Mucosa of rectum (tissue), 2 donors: ENCODE data around the gene GATM.
A peak's percentile ranks its signal among the peaks of the same experiment; 100 is the strongest.

Source experiments
- H3K27ac ChIP-seq, 2 donors: one replicate each; pipeline ENCODE4 v1.7.0; 2013; ENCODE audit warnings: inconsistent platforms in 2 of 2, low read depth in 2 of 2, low read length in 2 of 2
- H3K27me3 ChIP-seq, 2 donors: one replicate each; pipeline ENCODE4 v1.7.0; 2013; ENCODE audit warnings: low read length in 2 of 2; ENCODE audit not compliant: control insufficient read depth in 2 of 2, insufficient read depth in 2 of 2
- H3K36me3 ChIP-seq, 2 donors: one replicate each; pipeline ENCODE4 v1.7.0; 2013; ENCODE audit warnings: low read length in 2 of 2; ENCODE audit not compliant: control insufficient read depth in 2 of 2, insufficient read depth in 2 of 2
- H3K4me1 ChIP-seq, 2 donors: one replicate each; pipeline ENCODE4 v1.7.0; 2013; ENCODE audit warnings: low read length in 2 of 2, mild to moderate bottlenecking in 1 of 2; ENCODE audit not compliant: control insufficient read depth in 2 of 2, insufficient read depth in 2 of 2
- H3K4me3 ChIP-seq, 2 donors: one replicate each; pipeline ENCODE4 v1.7.0; 2013; ENCODE audit warnings: low read length in 2 of 2
- H3K9ac ChIP-seq, 2 donors: one replicate each; pipeline ENCODE4 v1.7.0; 2013; ENCODE audit warnings: low read length in 2 of 2, low read depth in 1 of 2, mild to moderate bottlenecking in 1 of 2
- H3K9me3 ChIP-seq, 2 donors: one replicate each; pipeline ENCODE4 v1.7.0; 2013; ENCODE audit warnings: low read length in 2 of 2; ENCODE audit not compliant: control insufficient read depth in 2 of 2
- donor health status: healthy.
- donor health status: Normal muscosa, but diverticular disease.

GATM gene

DNA sequence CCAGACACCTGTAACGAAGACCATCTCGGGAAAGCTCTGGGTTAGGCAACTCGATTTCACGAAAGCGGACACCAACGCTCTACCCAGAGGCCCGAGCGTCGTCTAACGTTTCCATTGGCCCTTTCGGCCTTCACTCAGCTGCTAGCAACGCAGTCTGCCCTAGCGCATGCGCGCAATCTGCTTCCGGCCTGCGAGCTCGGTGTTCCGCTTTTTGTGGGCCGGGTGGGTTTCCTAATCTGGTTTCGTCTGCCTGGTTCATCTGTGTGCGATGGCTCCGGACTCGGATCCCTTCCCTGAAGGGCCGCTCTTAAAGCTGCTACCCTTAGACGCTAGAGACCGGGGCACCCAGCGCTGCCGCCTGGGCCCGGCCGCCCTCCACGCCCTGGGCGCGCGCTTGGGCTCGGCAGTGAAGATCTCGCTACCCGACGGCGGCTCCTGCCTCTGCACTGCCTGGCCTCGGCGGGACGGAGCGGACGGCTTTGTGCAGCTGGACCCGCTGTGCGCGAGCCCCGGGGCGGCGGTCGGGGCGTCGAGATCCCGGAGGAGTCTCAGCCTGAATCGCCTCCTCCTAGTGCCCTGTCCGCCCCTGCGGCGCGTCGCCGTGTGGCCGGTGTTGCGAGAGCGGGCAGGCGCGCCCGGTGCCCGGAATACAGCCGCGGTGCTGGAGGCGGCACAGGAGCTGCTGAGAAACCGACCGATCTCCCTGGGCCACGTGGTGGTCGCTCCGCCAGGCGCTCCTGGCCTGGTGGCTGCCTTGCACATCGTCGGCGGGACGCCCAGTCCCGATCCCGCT is 24.0 kb upstream of the GATM start:
- H3K36me3 ChIP-seq = peaks cover 12 to 16% of the 10 kb centered on the region in 2 donors
- H3K4me3 ChIP-seq = peak overlapping the region; percentile 88 to 97
- peak overlapping the region; percentile 91 to 94 for H3K9ac ChIP-seq
- H3K27ac ChIP-seq = peak overlapping the region; percentile 90 to 93
- H3K27me3 ChIP-seq = no peaks in the 10 kb centered on the region
- H3K9me3 ChIP-seq = no peaks in the 10 kb centered on the region
- peaks cover 20 to 23% of the 10 kb centered on the region in 2 donors for H3K4me1 ChIP-seq

- peak overlapping the region; percentile 91 to 94 for H3K9ac ChIP-seq
- H3K27me3 ChIP-seq = no peaks in the 10 kb centered on the region
- peak overlapping the region; percentile 88 to 97 for H3K4me3 ChIP-seq
- no peaks in the 10 kb centered on the region for H3K9me3 ChIP-seq
- H3K36me3 ChIP-seq = peaks cover 8 to 10% of the 10 kb centered on the region in 2 donors
- peaks cover 20 to 26% of the 10 kb centered on the region in 2 donors for H3K4me1 ChIP-seq
- peak overlapping the region; percentile 90 to 93 for H3K27ac ChIP-seq
Observed at GRCh38 chr15:45401665-45402161, 23.4 kb upstream of the GATM start.

DNA sequence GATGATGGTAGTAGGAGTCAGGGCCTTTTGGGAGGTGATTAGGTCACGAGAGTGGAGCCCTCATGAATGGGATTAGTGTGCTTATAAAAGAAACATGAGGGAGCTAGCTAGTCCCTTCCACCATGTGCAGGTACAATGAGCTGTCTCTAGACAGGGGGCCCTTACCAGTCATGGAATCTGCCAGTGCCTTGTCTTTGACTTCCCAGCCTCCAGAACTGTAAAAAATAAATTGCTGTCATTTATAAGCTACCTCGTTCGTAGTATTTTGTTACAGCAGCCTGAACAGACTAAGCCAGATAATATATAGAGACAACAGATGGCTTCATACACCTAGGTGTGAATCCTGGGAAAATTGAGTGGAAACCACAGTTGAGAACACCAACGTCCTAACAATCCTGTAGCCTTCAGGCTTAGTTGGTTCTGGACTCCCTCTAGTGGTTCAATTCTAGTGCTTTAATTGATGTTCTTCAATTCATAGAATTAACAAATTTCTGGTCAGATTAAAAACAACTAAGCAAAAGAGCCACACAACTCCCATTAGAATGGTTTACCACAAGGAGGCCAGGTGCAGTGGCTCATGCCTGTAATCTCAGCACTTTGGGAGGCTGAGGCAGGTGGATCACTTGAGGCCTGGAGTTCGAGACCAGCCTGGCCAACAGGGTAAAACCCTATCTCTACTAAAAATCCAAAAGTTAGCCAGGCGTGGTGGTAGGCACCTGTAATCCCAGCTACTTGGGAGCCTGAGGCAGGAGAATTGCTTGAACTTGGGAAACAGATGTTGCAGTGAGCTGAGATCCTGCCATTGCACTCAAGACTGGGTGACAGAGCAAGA is 21.3 kb upstream of the GATM start:
- H3K4me1 ChIP-seq = peaks cover 20 to 26% of the 10 kb centered on the region in 2 donors
- H3K36me3 ChIP-seq = no peaks in the 10 kb centered on the region
- no peaks in the 10 kb centered on the region for H3K27me3 ChIP-seq
- no peak overlapping the region for H3K4me3 ChIP-seq
- H3K9me3 ChIP-seq = no peaks in the 10 kb centered on the region
- H3K9ac ChIP-seq = no peak overlapping the region
- no peak overlapping the region for H3K27ac ChIP-seq

- Histone ChIP-seq H3K4me3 (no peak overlapping the region), H3K27me3 (no peaks in the 10 kb centered on the region), H3K9ac (no peak overlapping the region), H3K36me3 (no peaks in the 10 kb centered on the region), H3K9me3 (no peaks in the 10 kb centered on the region), H3K27ac (no peak overlapping the region), H3K4me1 (peaks cover 9 to 13% of the 10 kb centered on the region in 2 donors)
Observed at GRCh38 chr15:45397116-45397665, 18.8 kb upstream of the GATM start.

DNA sequence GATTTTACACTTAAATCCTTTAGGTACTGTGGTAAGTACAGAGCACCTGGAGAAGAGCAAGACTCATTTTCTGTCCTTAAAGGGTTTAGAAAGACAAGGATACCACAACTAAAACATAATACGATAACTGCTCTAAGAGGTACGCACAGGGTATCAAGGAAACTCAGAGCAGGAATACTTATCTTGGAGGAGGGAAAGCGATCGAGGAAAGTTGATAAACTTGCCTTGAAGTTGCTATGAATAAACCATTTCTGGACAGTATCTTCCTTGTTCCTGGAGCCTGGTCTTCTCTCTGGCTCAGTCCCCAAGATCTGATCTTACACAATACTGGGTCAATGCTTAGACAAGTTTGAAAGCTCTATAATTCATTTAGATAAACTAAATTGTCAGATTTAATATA is 17.6 kb upstream of the GATM start:
- H3K27ac ChIP-seq = no peak overlapping the region
- no peaks in the 10 kb centered on the region for H3K9me3 ChIP-seq
- no peak overlapping the region for H3K9ac ChIP-seq
- no peaks in the 10 kb centered on the region for H3K27me3 ChIP-seq
- no peaks in the 10 kb centered on the region for H3K36me3 ChIP-seq
- H3K4me3 ChIP-seq = no peak overlapping the region
- H3K4me1 ChIP-seq = peaks cover under 1 to 6% of the 10 kb centered on the region in 2 donors

GRCh38 chr15:45394681-45395080 is 16.3 kb upstream of the GATM start:
- Histone ChIP-seq H3K27me3 (no peaks in the 10 kb centered on the region), H3K9me3 (no peaks in the 10 kb centered on the region), H3K4me3 (no peak overlapping the region), H3K9ac (no peak overlapping the region), H3K27ac (no peak overlapping the region), H3K4me1 (peaks cover 0 to 6% of the 10 kb centered on the region in 2 donors), H3K36me3 (no peaks in the 10 kb centered on the region)

DNA sequence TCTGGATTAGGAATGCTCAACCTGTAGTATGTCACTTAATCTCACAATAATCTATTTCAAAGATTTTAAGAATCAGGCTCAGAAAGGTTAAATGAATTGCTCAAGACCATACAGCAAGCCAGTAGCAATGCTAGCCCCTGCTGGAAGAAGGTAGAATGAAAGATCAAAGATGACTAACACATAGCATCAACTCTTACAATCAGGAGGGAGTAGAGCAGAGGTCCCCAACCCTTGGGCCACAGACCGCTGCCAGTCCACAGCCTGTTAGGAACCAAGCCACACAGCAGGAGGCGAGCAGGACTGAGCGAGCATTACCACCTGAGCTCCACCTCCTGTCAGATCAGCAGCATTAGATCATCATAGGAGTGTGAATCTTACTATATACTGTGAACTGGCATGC is 15.5 kb upstream of the GATM start:
- Histone ChIP-seq H3K9ac (no peak overlapping the region), H3K27ac (no peak overlapping the region), H3K4me1 (peaks cover 0 to 3% of the 10 kb centered on the region in 2 donors), H3K36me3 (no peaks in the 10 kb centered on the region), H3K27me3 (no peaks in the 10 kb centered on the region), H3K9me3 (no peaks in the 10 kb centered on the region), H3K4me3 (no peak overlapping the region)

DNA sequence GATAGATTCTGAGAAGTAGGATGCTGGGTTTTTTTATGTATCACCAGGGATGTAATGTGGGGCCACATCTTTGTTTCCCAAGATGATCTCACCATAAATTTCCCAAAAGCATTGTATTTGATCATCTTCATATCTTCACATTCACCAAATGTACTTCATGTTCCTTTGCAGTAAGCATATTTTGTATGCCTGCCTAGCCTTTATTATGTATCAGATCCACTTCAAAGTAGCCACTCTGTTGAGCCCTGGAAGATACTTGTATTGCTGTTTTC is 14.2 kb upstream of the GATM start:
- no peaks in the 10 kb centered on the region for H3K27me3 ChIP-seq
- no peak overlapping the region for H3K4me3 ChIP-seq
- peaks cover 0 to 3% of the 10 kb centered on the region in 2 donors for H3K4me1 ChIP-seq
- no peak overlapping the region for H3K9ac ChIP-seq
- H3K9me3 ChIP-seq = no peaks in the 10 kb centered on the region
- H3K36me3 ChIP-seq = no peaks in the 10 kb centered on the region
- H3K27ac ChIP-seq = peak overlapping the region in 1 of 2 donors; percentile 5

DNA sequence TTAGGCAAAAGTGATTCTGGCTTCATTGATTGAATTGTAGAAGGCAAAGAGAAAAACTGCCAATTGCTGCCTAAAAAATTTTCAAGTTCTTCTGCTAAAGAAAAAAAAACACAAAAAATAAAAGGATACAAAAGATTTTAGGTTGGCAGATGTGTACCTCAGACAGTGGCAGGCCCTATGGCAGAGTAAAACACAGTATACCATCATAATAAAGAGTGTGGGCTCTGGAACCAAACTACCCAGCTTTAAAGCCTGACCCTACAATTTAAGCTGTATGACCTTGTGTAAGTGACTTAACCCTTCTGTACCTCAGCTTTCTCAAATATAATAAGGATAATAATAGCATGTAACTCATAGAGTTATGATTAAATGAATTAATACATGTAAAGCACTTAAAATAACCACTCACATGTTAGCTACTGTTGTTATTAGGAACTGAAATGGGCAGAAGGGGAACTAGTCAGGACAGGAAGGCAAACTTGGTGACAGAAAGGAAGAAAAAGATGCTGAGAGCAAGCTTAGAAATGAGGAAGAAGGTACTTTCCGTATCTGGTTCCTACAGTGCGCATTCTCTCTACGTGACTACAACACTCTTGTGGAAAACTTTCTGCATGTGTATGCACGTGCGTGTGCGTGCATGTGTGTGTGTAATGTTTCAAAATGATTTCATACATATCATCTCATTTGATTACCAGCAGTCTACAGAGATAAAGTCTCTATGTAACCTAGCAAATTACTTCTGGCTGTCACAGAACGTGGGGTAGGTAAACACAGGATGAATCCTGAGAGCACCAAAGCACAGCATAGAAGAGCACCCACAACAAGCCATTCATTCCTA is 13.6 kb upstream of the GATM start:
- Histone ChIP-seq H3K9me3 (no peaks in the 10 kb centered on the region), H3K27me3 (no peaks in the 10 kb centered on the region), H3K36me3 (no peaks in the 10 kb centered on the region), H3K4me3 (no peak overlapping the region), H3K9ac (no peak overlapping the region), H3K27ac (peak overlapping the region in 1 of 2 donors; percentile 5), H3K4me1 (no peaks in the 10 kb centered on the region)
